Natural killer cell (primary cell): ENCODE measurements around the gene ZBTB22. TPM values are rescaled to one million over a fixed set of nuclear protein-coding genes. Genes with fewer than 3 reads are reported as not detected.

Source experiments
- ATAC-seq, 3 donors: fragments of 150-1000 bp in 2 of 3; fragments of 200-7000 bp in 1 of 3; cut with Tn5 transposase; 1 replicate in 1 of 3; 2 replicates in 2 of 3; pipeline ENCODE4 v1.10.0; 2021; ENCODE audit warnings: mild to moderate bottlenecking in 2 of 3, moderate library complexity in 2 of 3
- DNase-seq, 2 donors: peaks; one replicate each; pipeline versions ENCODE4 v3.0.0 to v3.0.0-alpha.2; 2013 to 2021; ENCODE audit warnings: mixed read lengths in 1 of 2
- H3K27ac ChIP-seq: one replicate; pipeline ENCODE4 v1.5.1; 2013; ENCODE audit warnings: mild to moderate bottlenecking, low read length
- H3K27me3 ChIP-seq: one replicate; pipeline ENCODE4 v1.6.1; 2013; ENCODE audit warnings: low read length; ENCODE audit not compliant: control insufficient read depth, insufficient read depth
- H3K36me3 ChIP-seq: one replicate; pipeline ENCODE4 v1.6.1; 2013; ENCODE audit warnings: low read length; ENCODE audit not compliant: control insufficient read depth, insufficient read depth
- H3K4me1 ChIP-seq: one replicate; pipeline ENCODE4 v1.6.1; 2013; ENCODE audit warnings: low read length; ENCODE audit not compliant: control insufficient read depth, insufficient read depth
- H3K4me3 ChIP-seq: one replicate; pipeline ENCODE4 v1.5.1; 2013; ENCODE audit warnings: low read length
- H3K9me3 ChIP-seq: one replicate; pipeline ENCODE4 v1.6.1; 2013; ENCODE audit warnings: low read length; ENCODE audit not compliant: control insufficient read depth, insufficient read depth
- H3K27ac Mint-ChIP-seq, 2 donors: one replicate each; pipeline ENCODE4 v1.8.0; 2022; ENCODE audit warnings: mild to moderate bottlenecking in 2 of 2, mixed read lengths in 2 of 2, moderate library complexity in 1 of 2
- H3K27me3 Mint-ChIP-seq, 2 donors: one replicate each; pipeline ENCODE4 v1.8.0; 2022; ENCODE audit warnings: low read depth in 2 of 2, mixed read lengths in 2 of 2
- H3K36me3 Mint-ChIP-seq: one replicate; pipeline ENCODE4 v1.8.0; 2022; ENCODE audit warnings: mixed read lengths
- H3K4me1 Mint-ChIP-seq, 2 donors: one replicate each; pipeline ENCODE4 v1.8.0; 2022; ENCODE audit warnings: mixed read lengths in 2 of 2
- H3K4me3 Mint-ChIP-seq: one replicate; pipeline ENCODE4 v1.8.0; 2022; ENCODE audit warnings: mild to moderate bottlenecking, moderate library complexity, mixed read lengths
- H3K9me3 Mint-ChIP-seq, 2 donors: one replicate each; pipeline ENCODE4 v1.8.0; 2022; ENCODE audit warnings: mixed read lengths in 2 of 2
- CTCF ChIP-seq: fragments of 200-600 bp; IDR thresholded peaks from one replicate; pipeline ENCODE4 v1.8.0; 2022; ENCODE audit warnings: antibody characterized with exemption
- WGBS: methylation state at CpG from one replicate; pipeline ENCODE4 v1.1.7; 2013; ENCODE audit warnings: missing lambda C conversion rate; ENCODE audit not compliant: insufficient coverage; 5-methylcytosine and 5-hydroxymethylcytosine counted together
- intact Hi-C: fragments of 100-400 bp; cut with micrococcal nuclease; formaldehyde crosslinking; loops from one replicate; pipeline ENCODE4 v1.14.2; 2022
- total RNA-seq, 4 donors: library from RNA; stranded (reverse); fragments of 120-200 nt in 1 of 4; gene quantifications; one replicate each; pipeline versions ENCODE4 v1.2.3 to v1.2.4, GENCODE V29; 2013 to 2022

ZBTB22 gene
- total RNA-seq, 3 donors from 2014 or later (not counting 1 experiment from before 2014, with no cell fraction given) = 20.4 to 34.0 (median 25.9) TPM

GRCh38 chr6:33279257-33279695 lies 38.3 kb downstream of the ZBTB22 start:
- Histone ChIP-seq H3K4me3 (no peak overlapping the region), H3K27me3 (no peaks in the 10 kb centered on the region), H3K4me1 (peaks cover 43% of the 10 kb centered on the region), H3K27ac (no peak overlapping the region), H3K36me3 (peaks cover 42% of the 10 kb centered on the region), H3K9me3 (no peaks in the 10 kb centered on the region)
- Mint-ChIP-seq H3K4me1 (peaks cover 27 to 55% of the 10 kb centered on the region in 2 donors), H3K4me3 (no peak overlapping the region), H3K27ac (peak overlapping the region; percentile 23 to 35), H3K36me3 (peaks cover 7% of the 10 kb centered on the region), H3K9me3 (no peaks in the 10 kb centered on the region), H3K27me3 (no peaks in the 10 kb centered on the region)
- TF ChIP-seq CTCF = no peak
- WGBS = 92% methylated on average over 13 of the region's 13 CpGs
- ATAC-seq = no peak
- intact Hi-C loops = no loop called here
- peak in 1 of 2 donors; percentile 10 for DNase-seq

GRCh38 chr6:33278810-33279209 lies 38.7 kb downstream of the ZBTB22 start:
- H3K9me3 ChIP-seq = no peaks in the 10 kb centered on the region
- no peak overlapping the region for H3K27ac ChIP-seq
- peaks cover 7% of the 10 kb centered on the region for H3K36me3 Mint-ChIP-seq
- TF ChIP-seq CTCF = no peak
- peaks cover 30 to 56% of the 10 kb centered on the region in 2 donors for H3K4me1 Mint-ChIP-seq
- H3K4me1 ChIP-seq = peaks cover 48% of the 10 kb centered on the region
- no peak for ATAC-seq
- peak overlapping the region; percentile 90 to 91 for H3K27ac Mint-ChIP-seq
- no peak for DNase-seq
- no peaks in the 10 kb centered on the region for H3K27me3 Mint-ChIP-seq
- no peaks in the 10 kb centered on the region for H3K9me3 Mint-ChIP-seq
- intact Hi-C loops = no loop called here
- H3K27me3 ChIP-seq = no peaks in the 10 kb centered on the region
- no peak overlapping the region for H3K4me3 Mint-ChIP-seq
- no peak overlapping the region for H3K4me3 ChIP-seq
- H3K36me3 ChIP-seq = peaks cover 44% of the 10 kb centered on the region
- WGBS = 87% methylated on average over 3 of the region's 3 CpGs

- Histone ChIP-seq H3K27me3 (no peaks in the 10 kb centered on the region), H3K9me3 (no peaks in the 10 kb centered on the region), H3K4me3 (no peak overlapping the region), H3K27ac (peak overlapping the region; percentile 90), H3K4me1 (peaks cover 52% of the 10 kb centered on the region), H3K36me3 (peaks cover 46% of the 10 kb centered on the region)
- intact Hi-C loops = no loop called here
- Mint-ChIP-seq H3K27me3 (no peaks in the 10 kb centered on the region), H3K36me3 (peaks cover 7% of the 10 kb centered on the region), H3K4me3 (peak overlapping the region; percentile 13), H3K4me1 (peaks cover 35 to 58% of the 10 kb centered on the region in 2 donors), H3K27ac (peak overlapping the region; percentile 90 to 91), H3K9me3 (no peaks in the 10 kb centered on the region)
- ATAC-seq (no peak), DNase-seq (no peak)
- 87% methylated on average over 9 of the region's 9 CpGs for WGBS
- TF ChIP-seq CTCF = no peak
These were observed 39.2 kb downstream of the ZBTB22 start for GRCh38 chr6:33278392-33278741.
